Epithelial cell of proximal tubule (primary cell): ENCODE data around the gene MYL6. TPM values are rescaled to one million over a fixed set of nuclear protein-coding genes. Genes with fewer than 3 reads are reported as not detected.

Source experiments
- DNase-seq: peaks from one replicate; pipeline ENCODE4 v3.0.0-alpha.2; 2011; ENCODE audit warnings: low read depth
- H3K4me3 ChIP-seq: 2 replicates; pipeline ENCODE4 v1.5.1; 2011; ENCODE audit warnings: low read depth, mild to moderate bottlenecking, low read length
- CTCF ChIP-seq: conservative IDR thresholded peaks from 2 replicates; pipeline ENCODE4 v1.5.1; 2012; ENCODE audit warnings: low read depth, mild to moderate bottlenecking, low read length
- total RNA-seq: library from RNA; depleted of rRNA; stranded (reverse); fragments of >200 nt; gene quantifications from 2 replicates; pipeline ENCODE4 v1.2.3, GENCODE V29; 2015

The MYL6 gene
- total RNA-seq, 1 donor from 2014 or later = 3,955 TPM

GRCh38 chr12:56129942-56130495, 28.1 kb upstream of the MYL6 start:
- no peak for TF ChIP-seq CTCF
- peak overlapping the region; percentile 79 for H3K4me3 ChIP-seq
- DNase-seq = no peak

- no peak overlapping the region for H3K4me3 ChIP-seq
- no peak for TF ChIP-seq CTCF
- no peak for DNase-seq
Measured at GRCh38 chr12:56130876-56131275, 27.3 kb upstream of the MYL6 start.

GRCh38 chr12:56134897-56135296, 23.3 kb upstream of the MYL6 start:
- TF ChIP-seq CTCF = no peak

GRCh38 chr12:56137853-56138571, 20.1 kb upstream of the MYL6 start:
- H3K4me3 ChIP-seq = no peak overlapping the region
- TF ChIP-seq CTCF = no peak
- DNase-seq = no peak

More at GRCh38 chr12:56134897-56135296, 23.3 kb upstream of the MYL6 start:
- no peak overlapping the region for H3K4me3 ChIP-seq
- no peak for DNase-seq

GRCh38 chr12:56141946-56142784, 16.0 kb upstream of the MYL6 start:
- DNase-seq = no peak
- no peak for TF ChIP-seq CTCF
- no peak overlapping the region for H3K4me3 ChIP-seq

GRCh38 chr12:56143217-56143616, 14.9 kb upstream of the MYL6 start:
- H3K4me3 ChIP-seq = no peak overlapping the region
- no peak for DNase-seq
- TF ChIP-seq CTCF = no peak
